Effector memory CD8-positive, alpha-beta T cell (primary cell): ENCODE results near the gene SYMPK.
"Not testable (repeated sequence)": the region's sequence is repeated elsewhere in the genome, so short reads cannot be mapped to it uniquely, and the experiment has no call there.

Experiments
- ATAC-seq: fragments of 150-1000 bp; cut with Tn5 transposase; replicated peaks from 2 replicates; pipeline ENCODE4 v1.10.0; 2021; ENCODE audit warnings: mild to moderate bottlenecking, moderate library complexity
- DNase-seq, 3 experiments: peaks; one replicate each; pipeline ENCODE4 v3.0.0; 2021
- H3K27ac Mint-ChIP-seq, 2 donors: one replicate each; pipeline ENCODE4 v1.8.0; 2022; ENCODE audit warnings: mild to moderate bottlenecking in 2 of 2, mixed read lengths in 2 of 2, moderate library complexity in 2 of 2
- H3K27me3 Mint-ChIP-seq, 2 donors: one replicate each; pipeline ENCODE4 v1.8.0; 2022; ENCODE audit warnings: mixed read lengths in 2 of 2
- H3K36me3 Mint-ChIP-seq: one replicate; pipeline ENCODE4 v1.8.0; 2022; ENCODE audit warnings: mild to moderate bottlenecking, moderate library complexity, mixed read lengths; ENCODE audit not compliant: insufficient read depth
- H3K4me1 Mint-ChIP-seq, 2 donors: one replicate each; pipeline ENCODE4 v1.8.0; 2022; ENCODE audit warnings: low read depth in 2 of 2, mixed read lengths in 2 of 2
- H3K4me3 Mint-ChIP-seq, 2 donors: one replicate each; pipeline ENCODE4 v1.8.0; 2022; ENCODE audit warnings: mild to moderate bottlenecking in 2 of 2, mixed read lengths in 2 of 2, moderate library complexity in 2 of 2
- H3K9me3 Mint-ChIP-seq, 2 donors: one replicate each; pipeline ENCODE4 v1.8.0; 2022; ENCODE audit warnings: mixed read lengths in 2 of 2

The SYMPK gene

GRCh38 chr19:45870798-45871197 lies 7.9 kb upstream of the SYMPK start:
- H3K27ac Mint-ChIP-seq = no peak overlapping the region
- DNase-seq (no peak), ATAC-seq (no peak)
- peaks cover 4% of the 10 kb centered on the region for H3K36me3 Mint-ChIP-seq
- H3K4me1 Mint-ChIP-seq = no peaks in the 10 kb centered on the region
- H3K9me3 Mint-ChIP-seq = no peaks in the 10 kb centered on the region
- H3K27me3 Mint-ChIP-seq = peaks cover 8 to 19% of the 10 kb centered on the region in 2 donors
- H3K4me3 Mint-ChIP-seq = no peak overlapping the region

- Mint-ChIP-seq H3K4me1 (peaks cover 17 to 20% of the 10 kb centered on the region in 2 donors), H3K27me3 (peaks cover 7 to 28% of the 10 kb centered on the region in 2 donors)
- not testable (repeated sequence) for H3K36me3 Mint-ChIP-seq, H3K4me3 Mint-ChIP-seq, H3K27ac Mint-ChIP-seq, DNase-seq, ATAC-seq, H3K9me3 Mint-ChIP-seq
These were observed 4.3 kb upstream of the SYMPK start for GRCh38 chr19:45867241-45867640.

DNA sequence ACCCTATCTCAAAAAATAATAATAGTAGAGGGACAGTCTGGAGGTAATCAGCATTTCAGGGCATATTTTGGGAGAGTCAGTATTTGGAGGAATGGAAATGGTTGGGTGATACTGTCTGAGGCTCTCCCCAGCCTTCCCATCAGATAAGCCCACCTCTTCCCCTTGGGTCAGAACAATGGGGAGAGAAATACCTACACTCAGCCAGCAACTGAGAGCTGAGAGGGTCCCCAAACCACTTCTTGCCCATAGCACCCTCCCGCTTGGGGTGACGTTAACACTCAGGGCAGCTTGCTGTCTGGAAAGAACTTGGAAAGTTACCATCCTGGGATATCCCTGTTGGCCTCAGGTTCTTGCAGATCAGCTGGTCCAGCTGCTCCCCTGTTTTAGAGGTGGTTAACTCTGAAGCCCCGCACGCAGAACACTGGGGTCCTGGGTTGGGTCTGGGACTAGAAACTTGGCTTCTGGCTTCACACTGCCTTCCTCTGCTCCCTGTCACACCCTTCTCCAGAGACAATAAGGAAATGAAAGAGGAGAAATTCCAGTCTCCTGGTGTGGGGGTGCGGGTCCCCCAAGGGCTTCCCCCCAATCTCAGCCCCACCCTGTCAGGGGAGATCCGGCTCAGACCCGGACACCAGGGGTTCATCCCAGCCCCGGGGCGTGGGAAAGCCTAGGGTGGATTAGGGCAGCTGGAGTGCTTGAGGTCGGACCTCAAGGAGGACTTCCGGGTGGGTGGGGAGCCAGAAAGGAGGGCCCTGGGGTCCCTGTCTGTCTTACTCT lies 3.6 kb upstream of the SYMPK start:
- H3K27ac Mint-ChIP-seq = no peak overlapping the region
- H3K9me3 Mint-ChIP-seq = no peaks in the 10 kb centered on the region
- DNase-seq = no peak
- peaks cover 5% of the 10 kb centered on the region for H3K36me3 Mint-ChIP-seq
- H3K4me1 Mint-ChIP-seq = peaks cover 20 to 24% of the 10 kb centered on the region in 2 donors
- H3K4me3 Mint-ChIP-seq = no peak overlapping the region
- peaks cover 7 to 28% of the 10 kb centered on the region in 2 donors for H3K27me3 Mint-ChIP-seq
- no peak for ATAC-seq

DNA sequence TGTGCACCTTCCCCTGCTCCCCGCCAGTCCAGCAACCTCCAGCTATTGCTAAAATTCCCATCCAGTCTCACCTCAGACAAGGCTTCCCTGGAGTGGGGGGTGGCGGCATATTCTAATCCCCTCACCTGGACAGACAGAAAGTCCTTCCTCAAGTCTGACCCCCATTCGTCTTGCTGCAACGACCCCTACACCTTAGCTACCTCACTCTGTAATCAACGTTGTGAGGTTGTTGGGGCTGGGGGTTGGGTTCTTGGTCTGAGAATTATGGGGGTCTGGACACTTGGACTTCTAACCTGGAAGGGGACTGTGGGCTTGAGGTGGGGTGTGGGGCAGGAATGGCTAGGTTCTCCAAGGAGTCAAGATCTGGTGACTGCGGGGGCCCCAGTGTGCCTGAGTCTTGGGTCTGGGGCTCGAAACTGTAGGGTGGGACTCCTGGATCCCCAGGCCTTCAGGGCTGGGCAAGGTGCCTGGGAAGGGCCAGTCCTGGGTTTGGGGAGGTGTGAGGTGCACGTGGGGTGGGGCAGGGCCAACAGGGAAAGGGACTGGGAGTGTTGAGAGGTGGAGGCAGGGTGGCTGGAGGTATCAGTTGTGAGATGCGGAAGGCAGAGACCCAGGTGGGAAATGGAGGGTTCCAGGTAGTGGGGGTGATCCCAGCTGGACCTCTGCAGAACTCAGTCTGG lies 2.5 kb upstream of the SYMPK start:
- Mint-ChIP-seq H3K36me3 (peaks cover 10% of the 10 kb centered on the region), H3K4me1 (peaks cover 22 to 24% of the 10 kb centered on the region in 2 donors), H3K4me3 (peak overlapping the region in 1 of 2 donors; percentile 89), H3K27me3 (peaks cover 7 to 28% of the 10 kb centered on the region in 2 donors), H3K9me3 (no peaks in the 10 kb centered on the region), H3K27ac (no peak overlapping the region)
- ATAC-seq (no peak), DNase-seq (no peak)

- H3K9me3 Mint-ChIP-seq = no peaks in the 10 kb centered on the region
- H3K4me1 Mint-ChIP-seq = peaks cover 22 to 24% of the 10 kb centered on the region in 2 donors
- no peak overlapping the region for H3K27ac Mint-ChIP-seq
- ATAC-seq = no peak
- H3K36me3 Mint-ChIP-seq = peaks cover 10% of the 10 kb centered on the region
- H3K4me3 Mint-ChIP-seq = peak overlapping the region; percentile 89 to 96
- H3K27me3 Mint-ChIP-seq = peaks cover 7 to 28% of the 10 kb centered on the region in 2 donors
- DNase-seq = no peak
These were observed 1.7 kb upstream of the SYMPK start for GRCh38 chr19:45864629-45865082.

GRCh38 chr19:45863840-45864628 lies 1.1 kb upstream of the SYMPK start, which contains the start of gene FOXA3:
FOXA3 (plus strand) TSS chr19:45864326; CDS start chr19:45864457, 131 bp downstream.
- Mint-ChIP-seq H3K4me1 (peaks cover 22 to 24% of the 10 kb centered on the region in 2 donors), H3K27ac (peak within 1 kb of the TSS; percentile 94 to 95), H3K27me3 (peaks cover 7 to 28% of the 10 kb centered on the region in 2 donors), H3K36me3 (peaks cover 15% of the 10 kb centered on the region), H3K4me3 (peak within 1 kb of the TSS; percentile 89 to 96), H3K9me3 (no peaks in the 10 kb centered on the region)
- peak; percentile 21 for ATAC-seq
- DNase-seq = peak; percentile 45 to 58 (median 48)

DNA sequence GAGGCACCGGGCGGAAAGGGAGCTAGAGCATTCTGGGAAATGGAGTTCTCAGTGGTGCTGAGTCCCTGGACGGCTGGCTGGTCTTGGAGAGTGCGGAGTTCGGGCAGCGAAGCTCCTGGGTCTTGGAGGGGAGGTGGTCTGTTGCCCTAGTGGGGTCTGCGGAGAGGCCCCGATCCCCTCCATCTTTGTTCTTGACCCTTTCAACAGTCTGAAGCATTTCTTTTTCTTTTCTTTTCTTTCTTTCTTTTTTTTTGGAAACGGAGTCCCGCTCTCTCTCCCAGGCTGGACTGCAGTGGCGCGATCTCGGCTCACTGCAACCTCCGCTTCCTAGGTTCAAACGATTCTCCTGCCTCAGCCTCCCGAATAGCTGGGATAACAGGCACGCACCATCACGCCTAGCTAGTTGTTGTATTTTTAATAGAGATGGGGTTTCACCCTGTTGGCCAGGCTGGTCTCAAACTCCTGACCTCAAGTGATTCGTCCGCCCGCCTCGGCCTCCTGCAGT lies 440 bp upstream of the SYMPK start:
- ATAC-seq (no peak), DNase-seq (no peak)
- Mint-ChIP-seq H3K27me3 (peaks cover 7 to 28% of the 10 kb centered on the region in 2 donors), H3K36me3 (peaks cover 21% of the 10 kb centered on the region), H3K4me3 (peak overlapping the region; percentile 89 to 96), H3K27ac (peak overlapping the region; percentile 94 to 95), H3K9me3 (no peaks in the 10 kb centered on the region), H3K4me1 (peaks cover 23 to 24% of the 10 kb centered on the region in 2 donors)

- ATAC-seq = no peak
- H3K9me3 Mint-ChIP-seq = no peaks in the 10 kb centered on the region
These were observed 730 bp downstream of the SYMPK start for GRCh38 chr19:45862271-45862563.

GRCh38 chr19:45860359-45861259 lies 2.3 kb downstream of the SYMPK start:
- H3K9me3 Mint-ChIP-seq = no peaks in the 10 kb centered on the region
- H3K4me3 Mint-ChIP-seq = peak overlapping the region; percentile 55 to 96
- peaks cover 7 to 24% of the 10 kb centered on the region in 2 donors for H3K27me3 Mint-ChIP-seq
- H3K4me1 Mint-ChIP-seq = peaks cover 25 to 27% of the 10 kb centered on the region in 2 donors
- ATAC-seq (no peak), DNase-seq (no peak)
- H3K36me3 Mint-ChIP-seq = peaks cover 35% of the 10 kb centered on the region
- no peak overlapping the region for H3K27ac Mint-ChIP-seq

More at GRCh38 chr19:45862271-45862563, 730 bp downstream of the SYMPK start:
- H3K27me3 Mint-ChIP-seq = peaks cover 7 to 28% of the 10 kb centered on the region in 2 donors
- peak overlapping the region; percentile 89 to 96 for H3K4me3 Mint-ChIP-seq
- H3K36me3 Mint-ChIP-seq = peaks cover 27% of the 10 kb centered on the region
- peak overlapping the region; percentile 94 to 95 for H3K27ac Mint-ChIP-seq
- peak in 1 of 3 experiments; percentile 27 for DNase-seq
- H3K4me1 Mint-ChIP-seq = peaks cover 24 to 27% of the 10 kb centered on the region in 2 donors

GRCh38 chr19:45854167-45854778 lies 8.7 kb downstream of the SYMPK start:
- no peak for ATAC-seq
- no peaks in the 10 kb centered on the region for H3K9me3 Mint-ChIP-seq
- peak overlapping the region in 1 of 2 donors; percentile 76 for H3K27ac Mint-ChIP-seq
- H3K27me3 Mint-ChIP-seq = no peaks in the 10 kb centered on the region
- peaks cover 60% of the 10 kb centered on the region for H3K36me3 Mint-ChIP-seq
- peaks cover 4 to 8% of the 10 kb centered on the region in 2 donors for H3K4me1 Mint-ChIP-seq
- no peak overlapping the region for H3K4me3 Mint-ChIP-seq
- no peak for DNase-seq

DNA sequence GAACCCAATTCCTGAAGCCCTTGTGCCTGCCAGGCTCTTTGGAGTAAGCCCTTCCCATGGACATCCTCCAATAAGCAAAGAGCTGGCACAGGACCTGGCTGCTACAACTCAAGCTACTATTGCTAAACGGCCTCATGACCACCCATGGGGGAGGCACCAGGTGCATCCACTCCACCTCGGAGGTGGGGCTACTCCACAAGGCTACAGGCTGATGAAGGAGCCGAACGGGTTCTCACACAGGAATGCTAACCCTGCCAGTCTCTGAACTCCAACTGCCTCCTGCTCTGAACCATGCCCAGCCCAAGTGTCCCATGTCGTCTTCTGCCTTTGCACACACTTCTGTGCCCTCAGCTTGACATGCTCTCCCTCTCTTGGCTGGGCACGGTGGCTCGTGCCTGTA lies 10.0 kb downstream of the SYMPK start:
- Mint-ChIP-seq H3K9me3 (no peaks in the 10 kb centered on the region), H3K27ac (no peak overlapping the region), H3K27me3 (no peaks in the 10 kb centered on the region), H3K4me3 (no peak overlapping the region), H3K4me1 (peaks cover 0 to 8% of the 10 kb centered on the region in 2 donors), H3K36me3 (peaks cover 53% of the 10 kb centered on the region)
- no peak for ATAC-seq
- no peak for DNase-seq

DNA sequence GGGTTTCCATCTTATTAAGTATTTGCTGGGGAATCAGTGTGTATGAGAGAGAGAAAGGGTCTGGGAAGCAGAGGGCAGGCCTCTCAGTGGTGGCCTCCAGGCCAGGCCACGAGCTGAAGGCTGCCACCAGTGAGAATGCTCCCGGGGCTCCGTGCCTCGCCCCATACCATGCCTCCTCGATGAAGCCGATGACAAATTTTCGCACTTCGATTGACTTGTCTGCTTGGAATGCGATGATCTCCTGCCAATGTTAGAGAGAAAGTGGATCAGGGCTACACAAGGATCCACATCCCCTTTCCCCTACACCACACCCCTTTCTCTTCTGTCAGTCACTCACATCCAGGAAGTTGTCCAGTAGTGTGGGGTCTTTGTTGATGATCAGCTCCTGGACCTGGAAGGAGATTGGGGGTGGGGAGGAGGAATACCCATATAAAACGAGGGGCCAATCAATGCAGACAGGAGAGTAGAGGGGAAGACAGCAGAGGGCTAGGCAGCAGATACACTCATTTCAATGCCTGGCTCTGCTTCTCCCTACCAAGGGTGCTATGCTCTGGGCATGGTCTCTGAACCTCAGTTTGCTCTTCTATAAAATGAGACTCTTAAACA lies 10.7 kb downstream of the SYMPK start:
- Mint-ChIP-seq H3K36me3 (peaks cover 58% of the 10 kb centered on the region), H3K27me3 (no peaks in the 10 kb centered on the region), H3K27ac (no peak overlapping the region), H3K4me1 (peaks cover 0 to 8% of the 10 kb centered on the region in 2 donors), H3K9me3 (no peaks in the 10 kb centered on the region), H3K4me3 (no peak overlapping the region)
- DNase-seq = no peak
- no peak for ATAC-seq
